HCT116 (cell line): ENCODE results near the gene FAH. TPM values are rescaled to one million over a fixed set of nuclear protein-coding genes. Genes with fewer than 3 reads are reported as not detected.

Source experiments
- ATAC-seq: fragments of 200-7000 bp; cut with Tn5 transposase; 2 replicates; pipeline ENCODE4 v1.9.1; 2020; ENCODE audit warnings: mild to moderate bottlenecking, moderate library complexity
- BruUV-seq: library from RNA; stranded (reverse); fragments of 400-500 nt; replicated peaks from 2 replicates; lab custom pipeline; 2021; lab: Mats Ljungman, UMichigan
- CTCF ChIA-PET: fragments of 300-600 bp; sonication (Branson Sonifier 250); formaldehyde crosslinking; loops from one replicate; lab custom pipeline; 2021; ENCODE audit warnings: antibody characterized with exemption; lab: Charles Lee
- POLR2A ChIA-PET: fragments of 300-600, 350-600 bp; sonication (Branson Sonifier 250); formaldehyde crosslinking; loops from one replicate; lab custom pipeline; 2021; ENCODE audit warnings: antibody characterized with exemption; lab: Charles Lee
- RAD21 ChIA-PET, 2 experiments: fragments of 300-600 bp; sonication (Branson Sonifier 250); formaldehyde crosslinking; loops; one replicate each; lab custom pipeline; 2023; ENCODE audit warnings: low total read pairs in 2 of 2; ENCODE audit not compliant: uncharacterized antibody in 2 of 2, unreplicated experiment in 2 of 2, low non-redundant PET in 1 of 2; lab: Charles Lee
- DNase-seq: peaks from one replicate; pipeline ENCODE4 v3.0.0-alpha.2; 2010; ENCODE audit warnings: low read depth, low spot score
- H2AFZ ChIP-seq: fragments of 200-600 bp; shearing (Covaris generic), sonication (generic); 2 replicates; pipeline ENCODE4 v1.6.1; 2017; ENCODE audit warnings: low read depth, mixed run types, mixed read lengths, antibody characterized with exemption, low read length; ENCODE audit not compliant: poor library complexity, severe bottlenecking
- H3K27ac ChIP-seq: 2 replicates; pipeline ENCODE4 v1.5.1; 2012; ENCODE audit warnings: low read depth, low read length
- H3K27me3 ChIP-seq: fragments of 200-600 bp; sonication (generic); 2 replicates; pipeline ENCODE4 v1.6.1; 2016; ENCODE audit warnings: mixed run types, low read length, mixed read lengths; ENCODE audit not compliant: insufficient read depth
- H3K36me3 ChIP-seq, 2 experiments: fragments of 200-500 bp in 1 of 2; fragments of 200-600 bp in 1 of 2; sonication (Bioruptor generic) in 1 of 2; sonication (generic) in 1 of 2; 2 replicates each; pipeline versions ENCODE4 v1.5.1 to v1.6.1; 2014 to 2016; ENCODE audit warnings: low read length in 2 of 2, inconsistent platforms in 1 of 2, mixed read lengths in 1 of 2, mixed run types in 1 of 2; ENCODE audit not compliant: insufficient read depth in 2 of 2, control insufficient read depth in 1 of 2
- H3K4me1 ChIP-seq, 2 experiments: fragments of 200-600 bp in 1 of 2; sonication (generic) in 1 of 2; 2 replicates each; pipeline versions ENCODE4 v1.5.1 to v1.6.1; 2012 to 2017; ENCODE audit warnings: low read length in 2 of 2, inconsistent platforms in 1 of 2, mild to moderate bottlenecking in 1 of 2, mixed read lengths in 1 of 2, mixed run types in 1 of 2, moderate library complexity in 1 of 2; ENCODE audit not compliant: insufficient read depth in 2 of 2, control insufficient read depth in 1 of 2
- H3K4me2 ChIP-seq: fragments of 200-600 bp; sonication (generic); 2 replicates; pipeline ENCODE4 v1.6.1; 2017; ENCODE audit warnings: mixed run types, low read length, mixed read lengths
- H3K4me3 ChIP-seq, 2 experiments: fragments of 200-600 bp in 1 of 2; sonication (generic) in 1 of 2; replicated peaks in 1 of 2; 2 replicates each; pipeline ENCODE4 v1.5.1; 2011 to 2016; ENCODE audit warnings: low read length in 2 of 2, control low read depth in 1 of 2, low read depth in 1 of 2, mild to moderate bottlenecking in 1 of 2, mixed read lengths in 1 of 2, mixed run types in 1 of 2
- H3K79me2 ChIP-seq: fragments of 200-600 bp; sonication (generic); 2 replicates; pipeline ENCODE4 v1.6.1; 2017; ENCODE audit warnings: mild to moderate bottlenecking, mixed run types, low read length, moderate library complexity, mixed read lengths; ENCODE audit not compliant: insufficient read depth
- H3K9ac ChIP-seq: fragments of 200-600 bp; sonication (generic); 2 replicates; pipeline ENCODE4 v1.6.1; 2016; ENCODE audit warnings: low read length, mixed read lengths
- H3K9me2 ChIP-seq: fragments of 200-600 bp; sonication (generic), shearing (Covaris generic); 2 replicates; pipeline ENCODE4 v1.6.1; 2017; ENCODE audit warnings: mixed run types, mild to moderate bottlenecking, moderate library complexity; ENCODE audit not compliant: insufficient read depth
- H3K9me3 ChIP-seq, 2 experiments: fragments of 200-500 bp in 1 of 2; fragments of 200-600 bp in 1 of 2; sonication (Bioruptor generic) in 1 of 2; sonication (generic) in 1 of 2; 2 replicates each; pipeline ENCODE4 v1.6.1; 2014 to 2017; ENCODE audit warnings: low read length in 2 of 2, mixed read lengths in 2 of 2, inconsistent platforms in 1 of 2, low read depth in 1 of 2, mild to moderate bottlenecking in 1 of 2, mixed run types in 1 of 2, moderate library complexity in 1 of 2; ENCODE audit not compliant: control insufficient read depth in 1 of 2, insufficient read depth in 1 of 2
- H4K20me1 ChIP-seq: fragments of 200-600 bp; sonication (generic), shearing (Covaris generic); 2 replicates; pipeline ENCODE4 v1.6.1; 2017; ENCODE audit warnings: mixed run types, mild to moderate bottlenecking, moderate library complexity; ENCODE audit not compliant: insufficient read depth
- CBX3 ChIP-seq: IDR thresholded peaks from 2 replicates; pipeline ENCODE4 v1.6.1; 2012; ENCODE audit warnings: low read depth
- CEBPB ChIP-seq: IDR thresholded peaks from 2 replicates; pipeline ENCODE4 v1.6.1; 2012; ENCODE audit warnings: low read depth
- ELF1 ChIP-seq: IDR thresholded peaks from 2 replicates; pipeline ENCODE4 v1.6.1; 2012; ENCODE audit warnings: low read depth, borderline replicate concordance
- EZH2 ChIP-seq: fragments of 200-600 bp; sonication (generic); IDR thresholded peaks from 2 replicates; pipeline ENCODE4 v1.6.1; 2017; ENCODE audit warnings: antibody characterized with exemption, mixed run types
- EZH2phosphoT487 ChIP-seq: fragments of 200-600 bp; IDR thresholded peaks from 2 replicates; pipeline ENCODE4 v1.6.1; 2018; ENCODE audit warnings: antibody characterized with exemption, borderline replicate concordance
- FOSL1 ChIP-seq: IDR thresholded peaks from 2 replicates; pipeline ENCODE4 v1.6.1; 2012; ENCODE audit warnings: low read depth
- JUND ChIP-seq: IDR thresholded peaks from 2 replicates; pipeline ENCODE4 v1.6.1; 2012
- POLR2A ChIP-seq: IDR thresholded peaks from 2 replicates; pipeline ENCODE4 v1.7.0; 2011; ENCODE audit warnings: borderline replicate concordance; ENCODE audit not compliant: insufficient read depth, insufficient read length; ENCODE audit errors: extremely low read depth
- RAD21 ChIP-seq: IDR thresholded peaks from 2 replicates; pipeline ENCODE4 v1.6.1; 2012; ENCODE audit warnings: low read depth, mild to moderate bottlenecking
- SP1 ChIP-seq: IDR thresholded peaks from 2 replicates; pipeline ENCODE4 v1.6.1; 2012; ENCODE audit warnings: low read depth
- SRF ChIP-seq: IDR thresholded peaks from 2 replicates; pipeline ENCODE4 v1.6.1; 2012; ENCODE audit warnings: low read depth
- TCF7L2 ChIP-seq: IDR thresholded peaks from 2 replicates; pipeline ENCODE4 v1.7.0; 2011; ENCODE audit warnings: borderline replicate concordance, inconsistent platforms; ENCODE audit not compliant: insufficient read depth, insufficient read length; ENCODE audit errors: extremely low read depth
- YY1 ChIP-seq: IDR thresholded peaks from 2 replicates; pipeline ENCODE4 v1.6.1; 2011; ENCODE audit warnings: low read length, low read depth, moderate library complexity, mild to moderate bottlenecking; ENCODE audit not compliant: insufficient replicate concordance; ENCODE audit errors: extremely low read depth
- ZFX ChIP-seq: fragments of 450-650 bp; IDR thresholded peaks from 2 replicates; pipeline ENCODE4 v1.6.1; 2017
- intact Hi-C: fragments of 100-400 bp; cut with micrococcal nuclease; formaldehyde crosslinking; loops from 2 replicates; pipeline ENCODE4 v1.10.0; 2022
- total RNA-seq: library from RNA; stranded (reverse); gene quantifications from one replicate; pipeline ENCODE4 v1.2.1, GENCODE V29; 2021; ENCODE audit not compliant: unreplicated experiment
- TF ChIP-seq, protein P1 (sequence below): IDR thresholded peaks from 2 replicates; pipeline ENCODE4 v1.6.1; 2012; ENCODE audit warnings: low read depth
- TF ChIP-seq, protein P2 (sequence below): IDR thresholded peaks from 2 replicates; pipeline ENCODE4 v1.6.1; 2012
- TF ChIP-seq, protein P3 (sequence below): IDR thresholded peaks from 2 replicates; pipeline ENCODE4 v1.6.1; 2012
- TF ChIP-seq, protein P4 (sequence below), 3 experiments: fragments of 200-600 bp in 1 of 3; sonication (generic) in 1 of 3; IDR thresholded peaks in 2 of 3; conservative IDR thresholded peaks in 1 of 3; 2 replicates each; pipeline ENCODE4 v1.5.1; 2012 to 2017; ENCODE audit warnings: low read depth in 2 of 3, low read length in 2 of 3, antibody characterized with exemption in 1 of 3, borderline replicate concordance in 1 of 3, control low read depth in 1 of 3, mild to moderate bottlenecking in 1 of 3, mixed read lengths in 1 of 3, mixed run types in 1 of 3, moderate library complexity in 1 of 3; ENCODE audit not compliant: insufficient read depth in 1 of 3

Gene FAH
- total RNA-seq, 1 experiment from 2014 or later: 20.0 TPM

DNA sequence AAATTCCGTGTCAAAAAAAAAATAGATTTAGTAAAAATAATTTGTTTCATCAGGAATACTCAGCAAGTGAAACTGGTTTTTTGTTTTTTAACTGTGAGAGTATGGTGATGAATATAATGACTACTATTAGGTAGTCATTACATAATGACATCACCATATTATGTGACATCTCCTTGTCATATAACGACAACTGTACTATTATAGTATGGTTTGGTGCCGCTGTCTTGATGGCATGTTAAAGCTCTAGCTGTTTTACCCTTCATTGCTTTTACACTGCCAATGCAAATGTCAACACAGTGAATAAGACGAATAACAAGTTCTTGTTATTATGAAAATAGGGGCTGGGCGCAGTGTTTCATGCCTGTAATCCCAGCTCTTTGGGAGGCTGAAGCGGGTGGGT, 45.6 kb upstream of the FAH start:
- H3K4me1 ChIP-seq: peaks cover 9 to 26% of the 10 kb centered on the region in 2 experiments; a peak in 3 of 4 replicates
- ChIA-PET CTCF (no interaction called here), POLR2A (no interaction called here), RAD21 (no interaction called here)
- H3K36me3 ChIP-seq: no peaks in the 10 kb centered on the region
- H3K9me2 ChIP-seq: no peaks in the 10 kb centered on the region
- intact Hi-C loops: no loop called here
- ATAC-seq (no peak), DNase-seq (no peak)
- no peak overlapping the region for H3K27ac ChIP-seq
- H2AFZ ChIP-seq: no peak overlapping the region
- H3K27me3 ChIP-seq: no peaks in the 10 kb centered on the region
- no peaks in the 10 kb centered on the region for H3K9me3 ChIP-seq
- H3K79me2 ChIP-seq: peaks cover 22% of the 10 kb centered on the region
- no peak overlapping the region for H3K9ac ChIP-seq
- H3K4me3 ChIP-seq: no peak overlapping the region
- no TSS peak for BruUV-seq
- no peak overlapping the region for H3K4me2 ChIP-seq
- no peaks in the 10 kb centered on the region for H4K20me1 ChIP-seq
- TF ChIP-seq SP1: no peak
- TF ChIP-seq, protein P1, sequence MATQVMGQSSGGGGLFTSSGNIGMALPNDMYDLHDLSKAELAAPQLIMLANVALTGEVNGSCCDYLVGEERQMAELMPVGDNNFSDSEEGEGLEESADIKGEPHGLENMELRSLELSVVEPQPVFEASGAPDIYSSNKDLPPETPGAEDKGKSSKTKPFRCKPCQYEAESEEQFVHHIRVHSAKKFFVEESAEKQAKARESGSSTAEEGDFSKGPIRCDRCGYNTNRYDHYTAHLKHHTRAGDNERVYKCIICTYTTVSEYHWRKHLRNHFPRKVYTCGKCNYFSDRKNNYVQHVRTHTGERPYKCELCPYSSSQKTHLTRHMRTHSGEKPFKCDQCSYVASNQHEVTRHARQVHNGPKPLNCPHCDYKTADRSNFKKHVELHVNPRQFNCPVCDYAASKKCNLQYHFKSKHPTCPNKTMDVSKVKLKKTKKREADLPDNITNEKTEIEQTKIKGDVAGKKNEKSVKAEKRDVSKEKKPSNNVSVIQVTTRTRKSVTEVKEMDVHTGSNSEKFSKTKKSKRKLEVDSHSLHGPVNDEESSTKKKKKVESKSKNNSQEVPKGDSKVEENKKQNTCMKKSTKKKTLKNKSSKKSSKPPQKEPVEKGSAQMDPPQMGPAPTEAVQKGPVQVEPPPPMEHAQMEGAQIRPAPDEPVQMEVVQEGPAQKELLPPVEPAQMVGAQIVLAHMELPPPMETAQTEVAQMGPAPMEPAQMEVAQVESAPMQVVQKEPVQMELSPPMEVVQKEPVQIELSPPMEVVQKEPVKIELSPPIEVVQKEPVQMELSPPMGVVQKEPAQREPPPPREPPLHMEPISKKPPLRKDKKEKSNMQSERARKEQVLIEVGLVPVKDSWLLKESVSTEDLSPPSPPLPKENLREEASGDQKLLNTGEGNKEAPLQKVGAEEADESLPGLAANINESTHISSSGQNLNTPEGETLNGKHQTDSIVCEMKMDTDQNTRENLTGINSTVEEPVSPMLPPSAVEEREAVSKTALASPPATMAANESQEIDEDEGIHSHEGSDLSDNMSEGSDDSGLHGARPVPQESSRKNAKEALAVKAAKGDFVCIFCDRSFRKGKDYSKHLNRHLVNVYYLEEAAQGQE: no peak
- TF ChIP-seq JUND: no peak
- TF ChIP-seq EZH2phosphoT487: no peak
- no peak for TF ChIP-seq TCF7L2
- no peak for TF ChIP-seq RAD21
- TF ChIP-seq ZFX: no peak
- TF ChIP-seq, protein P2, sequence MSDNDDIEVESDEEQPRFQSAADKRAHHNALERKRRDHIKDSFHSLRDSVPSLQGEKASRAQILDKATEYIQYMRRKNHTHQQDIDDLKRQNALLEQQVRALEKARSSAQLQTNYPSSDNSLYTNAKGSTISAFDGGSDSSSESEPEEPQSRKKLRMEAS: no peak
- TF ChIP-seq FOSL1: no peak
- no peak for TF ChIP-seq POLR2A
- TF ChIP-seq, protein P3, sequence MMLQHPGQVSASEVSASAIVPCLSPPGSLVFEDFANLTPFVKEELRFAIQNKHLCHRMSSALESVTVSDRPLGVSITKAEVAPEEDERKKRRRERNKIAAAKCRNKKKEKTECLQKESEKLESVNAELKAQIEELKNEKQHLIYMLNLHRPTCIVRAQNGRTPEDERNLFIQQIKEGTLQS: no peak
- TF ChIP-seq EZH2: no peak
- TF ChIP-seq ELF1: no peak
- no peak for TF ChIP-seq SRF
- no peak for TF ChIP-seq CBX3
- TF ChIP-seq YY1: no peak
- no peak for TF ChIP-seq CEBPB
- TF ChIP-seq, protein P4, sequence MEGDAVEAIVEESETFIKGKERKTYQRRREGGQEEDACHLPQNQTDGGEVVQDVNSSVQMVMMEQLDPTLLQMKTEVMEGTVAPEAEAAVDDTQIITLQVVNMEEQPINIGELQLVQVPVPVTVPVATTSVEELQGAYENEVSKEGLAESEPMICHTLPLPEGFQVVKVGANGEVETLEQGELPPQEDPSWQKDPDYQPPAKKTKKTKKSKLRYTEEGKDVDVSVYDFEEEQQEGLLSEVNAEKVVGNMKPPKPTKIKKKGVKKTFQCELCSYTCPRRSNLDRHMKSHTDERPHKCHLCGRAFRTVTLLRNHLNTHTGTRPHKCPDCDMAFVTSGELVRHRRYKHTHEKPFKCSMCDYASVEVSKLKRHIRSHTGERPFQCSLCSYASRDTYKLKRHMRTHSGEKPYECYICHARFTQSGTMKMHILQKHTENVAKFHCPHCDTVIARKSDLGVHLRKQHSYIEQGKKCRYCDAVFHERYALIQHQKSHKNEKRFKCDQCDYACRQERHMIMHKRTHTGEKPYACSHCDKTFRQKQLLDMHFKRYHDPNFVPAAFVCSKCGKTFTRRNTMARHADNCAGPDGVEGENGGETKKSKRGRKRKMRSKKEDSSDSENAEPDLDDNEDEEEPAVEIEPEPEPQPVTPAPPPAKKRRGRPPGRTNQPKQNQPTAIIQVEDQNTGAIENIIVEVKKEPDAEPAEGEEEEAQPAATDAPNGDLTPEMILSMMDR (IDR thresholded peaks at IDR 0.05 in 2 of 3, conservative IDR thresholded peaks at IDR 0.05 in 1 of 3; ENCODE audit: borderline replicate concordance in 1 of 3, insufficient read depth in 1 of 3, low read depth in 2 of 3, low read length in 2 of 3): no peak
